Activated CD8-positive, alpha-beta memory T cell treated with anti-CD3 and anti-CD28 coated beads, Interleukin-2, amount 50 U/mL, for 48 hours (primary cell): ENCODE results near the gene SLC13A4.
"Not testable (repeated sequence)": the region's sequence is repeated elsewhere in the genome, so short reads cannot be mapped to it uniquely, and the experiment has no call there.

Source experiments
- DNase-seq: peaks from one replicate; pipeline ENCODE4 v3.0.0-alpha.2; 2020

The SLC13A4 gene

DNA sequence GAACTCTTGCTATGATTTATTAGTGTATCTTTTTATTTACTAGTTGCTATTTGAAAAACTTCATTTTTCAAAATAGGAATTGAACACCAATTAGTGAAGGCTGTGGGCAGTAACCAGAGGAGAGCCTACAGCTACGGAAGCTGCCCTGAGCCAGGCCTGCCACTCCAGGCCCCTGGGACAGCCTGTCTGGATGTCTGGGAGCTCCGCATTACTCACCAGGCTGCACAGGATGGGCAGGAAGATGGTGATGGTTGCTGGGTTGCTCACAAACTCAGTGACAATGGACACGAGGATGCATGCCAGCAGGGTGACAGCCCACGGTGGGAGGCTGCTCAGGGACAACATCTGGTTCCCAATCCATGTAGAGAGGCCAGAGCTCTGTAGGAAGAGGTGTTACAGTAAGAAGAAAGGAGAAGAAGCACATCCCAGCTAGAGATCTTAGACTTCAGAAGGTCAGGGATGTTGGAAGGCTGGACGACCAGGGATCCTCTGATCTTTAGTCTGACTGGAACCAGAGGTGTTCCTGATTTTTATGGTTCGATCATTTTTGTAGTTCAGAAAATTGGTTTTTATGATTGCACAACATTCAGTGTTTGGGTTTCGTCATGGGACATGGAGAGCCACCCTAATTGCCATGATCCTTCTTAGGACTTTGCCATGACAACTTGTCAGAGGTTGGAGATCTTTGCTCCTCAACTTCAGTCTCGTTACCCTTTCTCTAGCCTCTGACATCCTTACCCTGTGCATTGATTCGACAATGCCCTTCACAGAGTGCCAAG, 42.5 kb downstream of the SLC13A4 start:
- no peak for DNase-seq

DNA sequence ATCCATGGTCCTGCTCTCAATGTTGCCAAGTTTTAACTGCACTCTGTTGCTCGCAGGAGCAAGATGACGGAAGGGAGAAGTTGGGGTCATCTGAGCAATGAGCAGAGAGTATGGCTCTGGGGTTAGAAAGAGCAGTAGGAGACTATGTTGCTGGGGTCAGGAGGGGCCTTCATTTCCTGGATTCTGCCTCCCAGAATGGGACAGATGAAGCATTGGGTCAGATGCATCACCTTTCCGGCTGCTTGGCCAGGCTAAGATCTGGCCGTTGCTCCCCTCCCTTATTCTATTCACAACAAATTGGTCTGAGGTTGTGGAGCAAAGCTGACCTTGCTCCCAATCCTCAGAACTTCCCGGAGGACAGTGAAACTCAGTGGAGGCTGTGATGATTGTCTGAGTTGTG, 43.3 kb downstream of the SLC13A4 start:
- DNase-seq = no peak

DNA sequence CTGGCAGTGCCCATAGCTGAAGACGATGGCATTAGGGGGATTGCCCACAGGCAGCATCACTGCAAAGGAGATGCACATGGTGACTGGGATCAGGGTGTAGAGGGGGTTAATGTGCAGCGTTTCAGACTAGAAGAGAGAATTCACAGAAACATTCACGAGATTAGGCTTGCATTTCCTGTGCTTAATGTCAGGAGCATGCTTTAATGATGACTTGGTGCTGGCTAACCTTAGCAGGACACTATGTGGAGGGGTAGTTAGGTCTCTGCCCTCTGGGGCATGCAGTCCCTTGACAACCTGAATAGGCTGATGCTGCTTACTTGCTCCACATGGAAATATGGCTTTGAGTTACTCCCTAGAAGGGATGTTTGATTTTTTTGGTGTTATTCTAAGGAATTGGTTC, 43.9 kb downstream of the SLC13A4 start:
- DNase-seq = no peak

DNA sequence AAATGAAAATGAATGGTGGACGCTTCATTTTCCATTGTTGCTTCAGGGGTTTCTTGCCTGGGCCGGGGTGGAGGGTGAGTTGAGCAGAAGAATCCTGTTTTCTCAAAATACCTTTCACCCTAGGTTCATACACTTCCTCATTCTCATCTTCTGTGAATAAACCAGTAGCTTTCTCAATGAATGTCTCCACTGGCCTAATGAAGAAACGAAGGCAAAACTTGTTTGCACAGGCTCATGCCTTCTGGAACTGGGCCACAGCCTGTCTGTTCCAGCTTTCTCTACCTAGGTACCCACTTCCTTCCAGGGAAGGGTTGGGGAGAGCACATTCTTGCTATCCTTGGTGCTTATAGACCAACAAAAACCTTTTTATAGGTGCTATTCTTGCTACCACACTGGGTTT, 44.4 kb downstream of the SLC13A4 start:
- no peak for DNase-seq

DNA sequence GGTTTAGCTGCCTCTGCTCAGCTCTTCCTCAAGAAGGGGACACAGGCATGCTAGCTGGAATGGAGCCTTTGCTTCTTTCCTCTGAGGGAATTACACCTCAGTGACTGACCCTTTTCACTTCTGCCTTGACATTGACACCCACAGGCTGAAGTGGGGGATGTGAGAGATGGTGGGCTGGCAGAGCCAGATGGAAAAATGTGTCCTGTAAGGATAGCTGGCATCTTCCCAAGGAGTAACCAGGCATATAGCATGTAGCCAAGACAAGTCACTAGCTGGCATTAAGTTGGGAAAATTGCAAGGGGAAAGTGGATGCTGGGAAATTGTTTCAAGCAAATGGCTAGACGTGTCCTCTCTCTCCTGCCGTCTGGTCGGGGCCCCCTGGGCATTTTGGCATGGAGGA, 45.8 kb downstream of the SLC13A4 start:
- no peak for DNase-seq

DNA sequence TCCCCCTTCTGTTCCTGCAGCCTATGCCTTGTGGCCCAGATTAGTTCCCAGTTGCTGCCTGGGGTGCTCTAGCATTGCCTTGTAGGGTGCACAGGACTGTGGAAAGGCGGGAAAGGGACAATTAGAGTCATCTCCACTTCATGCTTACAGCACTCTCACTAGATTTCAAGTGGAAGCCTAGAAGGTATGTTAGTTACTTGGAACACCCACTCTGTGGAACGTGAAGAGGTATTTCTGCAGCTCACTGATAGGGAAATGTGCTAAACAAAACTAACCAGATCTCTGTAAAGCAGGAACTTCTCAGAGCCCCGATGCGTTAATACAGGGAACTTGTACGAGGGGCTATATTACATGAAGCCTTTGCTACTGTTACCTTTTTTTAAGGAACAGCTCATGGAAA, 46.2 kb downstream of the SLC13A4 start:
- DNase-seq = no peak

DNA sequence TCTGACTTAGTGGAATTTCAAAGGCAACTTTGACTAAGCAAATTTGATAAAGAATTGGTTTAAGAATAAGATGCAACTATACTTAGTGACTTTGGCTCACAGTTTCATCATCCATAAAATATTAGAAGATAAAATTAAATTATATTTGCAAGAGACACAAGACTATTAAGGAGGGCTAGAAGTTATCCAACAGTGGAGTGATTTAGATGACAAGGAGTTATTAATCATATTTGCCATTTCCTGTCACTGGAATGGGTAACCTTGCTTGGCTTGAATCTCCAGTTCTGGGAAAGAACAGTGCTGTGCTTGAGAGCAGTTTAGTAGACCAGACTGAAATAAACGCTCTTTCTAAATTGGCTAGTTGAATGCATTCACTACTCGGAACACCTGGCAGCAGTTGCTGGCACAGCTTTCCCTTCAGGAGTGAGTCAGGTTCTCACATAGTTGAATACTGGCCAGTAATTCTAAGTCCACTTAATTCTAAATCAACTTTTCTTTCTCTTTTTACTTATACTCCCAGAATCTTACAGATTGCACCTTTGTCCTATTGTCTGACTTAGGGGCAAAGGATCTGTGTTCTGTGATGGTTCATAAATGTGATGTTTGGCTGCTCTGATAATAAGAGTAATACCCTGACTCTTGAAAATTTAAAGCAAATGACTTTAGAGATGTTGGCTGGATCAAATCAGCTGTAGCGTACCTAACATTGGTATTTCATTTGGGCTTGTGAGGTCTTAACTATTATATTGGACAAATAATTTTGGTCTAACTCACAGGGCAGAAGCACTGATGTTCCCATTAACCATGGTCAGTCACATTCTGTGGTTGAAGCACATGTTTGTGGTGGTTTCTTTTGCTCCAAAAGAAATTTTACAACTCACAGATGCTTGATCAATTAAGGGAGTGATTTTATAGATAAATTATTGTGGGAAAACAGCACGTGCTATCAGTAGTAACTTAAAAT, 49.1 kb downstream of the SLC13A4 start:
- no peak for DNase-seq

DNA sequence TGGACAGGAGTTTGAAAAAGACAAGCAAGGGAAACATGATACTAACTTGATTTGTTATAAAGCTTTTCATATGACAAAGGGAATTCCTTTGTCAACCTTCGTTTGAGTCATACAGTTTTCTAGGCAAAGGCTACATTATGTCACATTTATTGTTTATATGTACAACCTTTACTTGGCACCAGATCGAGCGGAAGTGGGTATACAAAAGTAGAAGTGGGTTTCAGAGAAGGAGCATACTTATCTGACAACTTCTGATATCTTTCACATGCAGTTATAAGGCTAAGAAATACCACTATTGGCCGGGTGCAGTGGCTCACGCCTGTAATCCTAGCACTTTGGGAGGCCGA, 54.7 kb downstream of the SLC13A4 start:
- no peak for DNase-seq

DNA sequence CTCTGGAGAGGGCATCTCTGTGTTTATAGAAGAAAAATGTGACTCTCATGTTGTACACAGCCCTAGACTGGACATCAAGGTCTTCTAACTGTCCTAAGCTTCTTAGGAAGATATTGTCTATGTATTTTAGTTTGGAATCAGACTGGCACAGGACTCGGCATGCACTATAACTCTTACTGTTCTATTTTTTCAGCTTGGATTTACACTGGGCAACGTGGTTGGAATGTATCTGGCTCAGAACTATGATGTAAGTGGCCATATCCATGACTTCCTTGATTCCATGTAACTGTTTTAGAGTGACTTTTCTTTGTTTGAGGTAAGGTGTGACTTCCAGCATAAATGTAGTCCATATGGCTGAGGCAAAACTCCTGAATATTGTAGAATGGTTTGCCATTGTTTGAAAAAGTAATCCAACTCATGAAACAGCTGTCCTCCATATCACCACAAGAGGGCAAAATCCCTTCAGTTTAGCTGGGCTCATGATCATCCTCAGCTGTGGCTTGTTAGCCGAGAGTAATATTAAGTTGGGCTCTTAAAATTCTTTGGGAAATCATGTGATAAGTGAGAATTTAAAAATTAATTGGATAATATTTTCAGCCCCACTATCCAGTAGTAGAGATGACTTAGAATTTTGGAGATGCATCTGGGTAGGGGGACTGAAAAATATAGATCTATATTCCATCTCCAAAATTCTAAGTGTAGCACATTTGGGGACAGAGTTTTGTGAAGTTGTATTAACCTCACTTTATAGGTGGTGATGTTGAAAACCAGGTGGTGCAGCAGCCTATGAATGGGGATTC, 55.2 kb downstream of the SLC13A4 start:
- DNase-seq = no peak

DNA sequence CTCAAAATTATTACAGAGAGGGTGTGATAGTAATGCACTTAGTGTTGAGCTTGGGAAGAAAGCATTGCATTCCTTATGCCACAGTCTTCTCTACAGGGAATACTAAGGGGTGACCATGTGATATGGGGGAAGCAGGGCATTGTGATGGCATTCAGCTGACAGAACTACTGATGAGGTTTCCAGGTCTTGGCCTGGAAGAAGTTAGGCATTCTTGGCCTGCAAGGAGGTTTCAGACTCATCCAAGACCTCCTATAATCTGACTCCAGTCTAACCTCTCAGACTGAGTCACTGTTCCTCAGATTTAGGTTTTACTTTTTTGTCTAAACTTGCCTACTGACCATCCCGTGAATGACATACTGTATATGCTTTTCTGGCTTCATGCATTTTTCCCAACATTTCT, 57.8 kb downstream of the SLC13A4 start:
- DNase-seq = no peak

DNA sequence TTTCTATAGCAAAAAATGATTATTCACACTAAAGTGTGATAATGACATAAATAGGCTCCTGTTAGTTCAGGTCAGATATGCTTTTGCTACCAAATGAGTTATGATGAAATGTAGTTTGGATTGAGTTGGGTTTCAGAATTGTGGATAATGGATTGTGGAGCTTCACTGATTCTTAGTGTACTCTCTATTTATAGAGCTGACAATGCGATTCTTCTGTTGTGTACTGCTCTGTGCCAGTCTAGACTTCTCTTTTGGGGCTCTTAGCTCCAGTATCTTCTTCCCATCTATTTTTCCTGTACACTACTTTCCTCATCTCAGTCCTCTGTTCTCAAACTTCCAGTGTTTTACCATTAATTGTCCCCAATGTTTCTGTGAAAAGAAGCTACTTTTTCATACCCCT, 58.2 kb downstream of the SLC13A4 start:
- DNase-seq = no peak

DNA sequence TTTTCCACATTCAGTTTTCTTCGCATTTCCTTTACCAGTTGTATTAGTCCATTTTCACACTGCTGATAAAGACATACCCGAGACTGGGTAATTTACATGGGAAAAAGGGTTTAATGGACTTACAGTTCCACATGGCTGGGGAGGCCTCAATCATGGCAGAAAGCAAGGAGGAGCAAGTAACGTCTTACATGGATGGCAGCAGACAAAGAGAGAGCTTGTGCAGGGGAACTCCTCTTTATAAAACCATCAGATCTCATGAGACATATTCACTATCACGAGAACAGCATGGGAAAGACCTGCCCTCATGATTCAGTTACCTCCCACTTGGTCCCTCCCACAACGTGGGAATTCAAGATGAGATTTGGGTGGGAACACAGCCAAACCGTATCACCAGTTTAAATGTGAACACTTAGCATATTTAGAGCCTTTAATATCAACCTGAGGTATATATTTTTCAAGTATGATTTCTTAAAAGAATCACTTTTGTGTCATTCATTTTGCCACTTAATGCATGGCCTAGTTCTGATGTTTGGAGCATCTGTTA, 59.1 kb downstream of the SLC13A4 start:
- not testable (repeated sequence) for DNase-seq

DNA sequence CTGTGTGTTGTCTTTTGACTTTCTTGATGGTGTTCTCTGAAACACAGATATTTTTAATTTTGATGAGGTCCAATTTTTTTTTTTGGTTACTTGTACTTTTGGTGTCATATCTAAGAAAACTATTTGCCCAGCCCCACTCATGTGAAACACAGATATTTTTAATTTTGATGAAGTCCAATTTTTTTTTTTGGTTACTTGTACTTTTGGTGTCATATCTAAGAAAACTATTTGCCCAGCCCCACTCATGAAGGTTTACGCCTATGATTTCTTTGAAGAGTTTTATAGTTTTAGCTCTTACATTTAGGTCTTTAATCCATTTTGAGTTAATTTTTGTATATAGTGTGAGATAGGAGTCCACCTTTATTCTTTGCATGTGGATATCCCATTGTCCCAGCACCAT, 60.4 kb downstream of the SLC13A4 start:
- DNase-seq = not testable (repeated sequence)

DNA sequence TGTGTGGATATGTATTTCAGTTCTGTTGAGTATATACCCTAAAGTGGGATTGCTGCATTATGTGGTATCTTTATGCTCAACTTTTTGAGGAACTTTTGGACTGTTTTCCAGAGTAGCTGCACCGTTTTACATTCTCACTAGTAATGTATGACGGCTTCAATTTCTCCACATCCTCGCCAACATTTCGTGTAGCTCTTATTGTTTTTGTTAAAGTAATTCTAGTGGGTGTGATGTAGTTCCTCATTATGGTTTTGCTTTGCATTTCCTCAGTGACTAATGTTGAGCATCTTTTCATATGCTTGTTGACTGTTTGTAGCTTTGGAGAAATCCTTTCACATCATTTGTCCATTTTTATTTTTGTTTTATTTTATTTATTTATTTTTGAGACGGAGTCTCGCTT, 61.1 kb downstream of the SLC13A4 start:
- no peak for DNase-seq

DNA sequence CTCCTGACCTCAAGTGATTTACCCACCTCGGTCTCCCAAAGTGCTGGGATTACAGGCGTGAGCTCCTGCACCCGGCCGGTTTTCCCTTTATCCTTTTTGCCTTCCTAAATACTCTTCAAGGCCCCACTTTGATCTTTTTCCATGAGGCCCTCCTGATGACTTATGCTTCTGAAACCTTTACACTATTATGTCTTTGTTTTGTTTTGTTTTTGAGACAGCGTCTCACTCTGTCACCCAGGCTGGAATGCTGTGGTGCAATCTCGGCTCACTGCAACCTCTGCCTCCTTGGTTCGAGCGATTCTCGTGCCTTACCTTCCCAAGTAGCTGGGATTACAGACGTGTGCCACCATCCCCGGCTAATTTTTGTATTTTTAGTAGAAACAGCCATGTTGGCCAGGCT, 61.8 kb downstream of the SLC13A4 start:
- no peak for DNase-seq

DNA sequence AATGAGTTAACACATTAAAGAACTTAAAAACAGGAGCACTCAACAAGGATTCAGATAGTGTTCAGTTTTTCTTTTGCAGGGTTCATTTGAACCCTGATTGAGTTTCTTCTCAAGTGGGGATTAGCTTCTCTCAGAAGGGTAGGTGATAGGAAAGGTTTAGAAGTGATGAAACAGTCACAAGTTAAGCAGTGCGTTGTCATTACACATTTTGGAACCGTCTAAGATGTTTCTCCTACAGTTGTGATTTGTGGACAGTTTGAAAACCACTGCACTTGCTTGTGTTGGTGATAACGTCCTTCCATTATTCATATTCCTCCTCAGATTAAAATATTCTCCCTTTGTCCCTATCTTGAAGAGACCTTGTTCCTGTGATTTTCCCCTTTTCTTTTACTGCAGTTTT, 62.9 kb downstream of the SLC13A4 start:
- no peak for DNase-seq

DNA sequence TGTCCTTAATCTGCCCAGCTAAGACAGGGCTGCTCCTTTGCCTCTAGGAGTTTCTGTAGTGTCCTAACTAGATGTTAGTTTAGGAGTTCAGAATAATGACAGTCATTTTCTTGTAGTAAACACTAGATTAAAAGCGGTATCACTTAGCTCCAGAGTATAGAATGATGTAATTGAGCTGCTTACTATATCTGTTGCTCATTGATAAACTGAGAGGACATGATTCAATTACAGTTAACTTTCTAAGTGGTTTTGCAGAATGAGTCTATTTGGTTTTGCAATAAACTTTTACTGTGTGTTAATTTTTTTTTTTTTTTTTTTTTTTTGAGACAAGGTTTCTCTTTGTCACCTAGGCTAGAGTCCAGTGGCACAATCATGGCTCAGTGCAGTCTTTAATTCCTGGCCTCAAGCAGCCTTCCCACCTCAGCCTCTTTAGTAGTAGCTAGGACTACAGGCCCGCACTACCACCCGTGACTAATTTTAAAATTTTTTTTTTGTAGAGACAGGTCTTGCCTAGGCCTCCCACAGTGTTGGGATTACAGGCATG, 63.9 kb downstream of the SLC13A4 start:
- no peak for DNase-seq

DNA sequence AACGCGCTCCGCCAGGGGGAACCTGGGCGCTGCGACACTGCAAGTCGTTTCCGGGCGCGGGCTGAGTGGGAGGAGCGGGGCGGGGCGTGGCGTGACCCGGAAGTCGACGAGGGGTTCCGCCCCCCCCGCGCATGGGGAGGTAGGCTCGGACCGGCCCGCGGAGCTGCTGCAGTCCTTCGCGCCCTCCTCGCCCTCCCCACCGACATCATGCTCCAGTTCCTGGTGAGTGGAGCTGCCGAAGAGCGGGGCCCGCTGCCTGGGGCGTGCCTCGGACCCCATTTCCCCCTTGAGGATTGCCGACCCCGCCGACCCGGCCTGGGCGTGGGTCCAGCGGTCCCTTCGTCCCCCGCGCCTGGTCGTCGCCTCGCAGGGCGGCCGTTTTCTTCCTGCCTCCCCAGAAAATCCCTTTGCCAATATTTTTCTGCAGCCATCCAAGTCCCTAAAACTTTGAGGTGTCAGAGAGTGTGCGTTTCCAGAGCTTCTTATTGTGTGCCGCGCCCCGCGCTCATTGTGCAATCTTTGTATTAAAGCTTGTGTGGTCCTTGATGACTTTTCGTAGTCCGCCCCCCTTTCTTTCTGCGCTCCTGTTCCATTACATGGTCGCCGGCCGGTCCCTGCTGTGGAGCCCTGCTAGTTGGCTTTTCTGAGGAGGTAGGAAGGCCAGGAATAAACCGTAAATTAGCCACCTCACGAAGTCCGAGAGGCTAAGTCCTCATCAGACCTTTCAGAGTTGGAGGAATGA, 65.4 kb downstream of the SLC13A4 start, which contains the start of gene STMP1:
STMP1 (plus strand) TSS at position 142 of the 742 bp plus-strand sequence.
- DNase-seq = peak; percentile 99

DNA sequence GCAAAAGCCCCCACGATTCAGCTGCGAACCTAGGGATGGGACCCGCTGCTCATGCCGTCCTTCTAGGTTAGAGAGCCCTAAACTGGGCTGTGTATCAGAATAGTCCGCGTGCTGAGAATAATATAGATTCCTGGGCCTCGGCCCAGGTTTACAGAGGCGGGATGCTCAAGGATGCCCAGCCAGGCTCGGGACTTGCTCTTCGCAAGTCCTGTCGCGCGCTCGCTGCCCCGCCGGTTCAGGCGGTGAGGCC, 65.9 kb downstream of the SLC13A4 start:
- DNase-seq = no peak

DNA sequence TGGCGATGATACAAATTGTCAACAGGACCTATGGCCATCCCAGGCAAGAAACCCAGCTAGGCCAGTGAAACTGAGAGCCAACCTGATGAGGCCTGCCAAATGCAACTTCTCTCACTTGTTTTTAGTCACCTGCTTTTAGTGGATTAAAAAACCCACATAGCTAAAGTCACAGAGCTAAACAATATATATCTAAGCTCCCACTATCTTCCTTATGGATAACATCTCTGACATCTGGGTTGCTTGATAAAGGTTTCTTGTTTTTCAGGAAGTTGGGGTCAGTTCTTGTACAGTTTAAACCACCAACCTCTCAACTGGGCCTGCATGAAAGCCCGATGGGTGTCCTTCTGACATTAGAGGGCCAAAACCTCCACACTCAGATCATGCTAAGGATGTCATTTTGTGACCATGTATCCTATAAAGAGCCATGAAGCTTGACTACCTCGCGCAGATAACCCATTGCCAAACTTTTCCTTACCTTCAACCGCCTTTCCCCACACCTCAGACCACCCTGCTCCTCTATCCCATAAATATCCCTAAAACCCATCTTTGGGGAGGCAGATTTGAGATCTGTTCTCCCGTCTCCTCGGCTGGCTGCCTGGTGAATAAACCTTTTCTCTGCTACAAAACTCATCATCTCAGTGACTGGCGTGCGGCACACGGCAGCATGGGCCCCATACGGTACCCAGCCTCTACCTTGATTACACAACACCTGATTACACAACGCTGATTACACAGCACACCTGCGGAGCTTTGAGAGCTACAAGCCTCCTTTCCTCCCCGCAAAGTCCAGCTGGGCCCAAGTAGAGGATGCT, 66.5 kb downstream of the SLC13A4 start:
- DNase-seq = no peak

DNA sequence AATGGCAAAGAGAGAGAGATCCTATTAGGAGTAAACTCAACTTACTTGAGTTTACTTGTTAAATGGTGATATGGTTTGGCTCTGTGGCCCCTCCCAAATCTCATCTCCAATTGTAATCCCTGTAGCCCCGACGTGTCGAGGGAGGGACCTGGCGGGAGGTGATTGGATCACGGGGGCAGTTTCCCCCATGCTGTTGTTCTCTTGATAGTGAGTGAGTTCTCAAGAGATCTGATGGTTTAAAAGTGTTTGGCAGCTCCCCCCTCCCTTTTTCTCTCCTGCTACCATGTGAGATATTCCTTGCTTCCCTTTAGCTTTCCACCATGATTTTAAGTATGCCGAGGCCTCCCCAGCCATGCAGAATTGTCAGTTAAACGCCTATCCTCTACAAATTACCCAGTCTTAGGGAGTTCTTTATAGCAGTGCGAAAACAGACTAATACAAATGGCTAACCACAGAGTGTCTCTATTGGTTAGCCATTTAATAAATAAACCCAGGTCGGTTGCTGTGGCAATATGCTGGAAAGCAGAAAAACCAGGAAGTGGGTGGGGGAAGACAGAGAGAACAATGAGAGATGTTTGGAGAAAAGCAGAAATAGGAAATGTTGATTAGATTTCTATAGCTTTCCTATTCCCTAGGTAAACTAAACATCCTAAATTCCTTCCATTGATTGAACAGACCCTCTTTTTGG, 68.7 kb downstream of the SLC13A4 start:
- DNase-seq = no peak
